ENCODE data around the gene NCBP2L.

DNA sequence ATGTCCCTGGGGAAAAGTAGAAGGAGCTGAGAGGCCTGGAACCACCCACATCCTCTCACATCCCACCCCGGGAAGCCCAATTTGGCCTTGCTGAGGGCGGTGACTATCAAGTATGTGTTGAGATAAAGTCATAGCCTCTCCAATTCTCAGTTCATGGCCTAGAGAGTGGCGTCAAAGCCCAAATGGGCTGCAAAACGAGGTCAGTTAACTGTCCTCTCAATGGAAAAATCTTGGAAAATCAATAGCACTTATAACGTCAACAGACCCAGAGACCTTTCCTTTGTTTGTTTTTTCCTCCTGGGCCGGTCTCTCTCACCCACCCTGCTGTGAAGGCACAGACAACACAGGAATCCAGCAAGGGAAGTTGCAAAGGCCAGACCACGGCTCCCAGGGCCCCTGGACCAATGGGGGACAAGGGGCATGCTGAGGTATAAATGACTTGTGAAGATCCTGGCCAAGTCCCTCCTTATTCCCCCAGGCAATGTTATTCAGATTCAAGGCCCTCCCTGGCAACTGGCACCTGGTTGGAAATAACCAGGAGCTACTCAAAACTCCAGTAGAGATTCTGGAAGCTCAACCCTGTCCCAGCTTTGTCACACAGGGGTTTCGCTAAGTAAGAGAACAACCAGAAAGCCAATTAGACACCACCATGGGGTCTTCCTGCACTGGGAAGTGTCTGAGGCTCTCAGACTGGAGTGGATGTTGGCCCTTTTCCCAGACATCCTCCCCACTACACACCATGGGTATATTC, 40.6 kb upstream of the NCBP2L start:
- TF ChIP-seq POLR2A (IDR thresholded peaks at IDR 0.05; ENCODE audit: low read depth, low read length) (no peak), POLR2AphosphoS5 (IDR thresholded peaks at IDR 0.05; ENCODE audit: low read depth, low read length) (no peak), TAF1 (IDR thresholded peaks at IDR 0.05; ENCODE audit: low read depth, low read length) (no peak), SPI1 (IDR thresholded peaks at IDR 0.05; ENCODE audit: low read depth, low read length) (no peak), POU2F2 (IDR thresholded peaks at IDR 0.05; ENCODE audit: low read depth, low read length) (no peak), PAX5 (IDR thresholded peaks at IDR 0.05; ENCODE audit: insufficient read depth, low read length, severe bottlenecking) (no peak)
